ENCODE results near the gene TIMM13. TPM values are rescaled to one million over a fixed set of nuclear protein-coding genes. Genes with fewer than 3 reads are reported as not detected.
"Not testable (repeated sequence)": the region's sequence is repeated elsewhere in the genome, so short reads cannot be mapped to it uniquely, and the experiment has no call there.

The TIMM13 gene
- polyA plus RNA-seq = 69.1 TPM

DNA sequence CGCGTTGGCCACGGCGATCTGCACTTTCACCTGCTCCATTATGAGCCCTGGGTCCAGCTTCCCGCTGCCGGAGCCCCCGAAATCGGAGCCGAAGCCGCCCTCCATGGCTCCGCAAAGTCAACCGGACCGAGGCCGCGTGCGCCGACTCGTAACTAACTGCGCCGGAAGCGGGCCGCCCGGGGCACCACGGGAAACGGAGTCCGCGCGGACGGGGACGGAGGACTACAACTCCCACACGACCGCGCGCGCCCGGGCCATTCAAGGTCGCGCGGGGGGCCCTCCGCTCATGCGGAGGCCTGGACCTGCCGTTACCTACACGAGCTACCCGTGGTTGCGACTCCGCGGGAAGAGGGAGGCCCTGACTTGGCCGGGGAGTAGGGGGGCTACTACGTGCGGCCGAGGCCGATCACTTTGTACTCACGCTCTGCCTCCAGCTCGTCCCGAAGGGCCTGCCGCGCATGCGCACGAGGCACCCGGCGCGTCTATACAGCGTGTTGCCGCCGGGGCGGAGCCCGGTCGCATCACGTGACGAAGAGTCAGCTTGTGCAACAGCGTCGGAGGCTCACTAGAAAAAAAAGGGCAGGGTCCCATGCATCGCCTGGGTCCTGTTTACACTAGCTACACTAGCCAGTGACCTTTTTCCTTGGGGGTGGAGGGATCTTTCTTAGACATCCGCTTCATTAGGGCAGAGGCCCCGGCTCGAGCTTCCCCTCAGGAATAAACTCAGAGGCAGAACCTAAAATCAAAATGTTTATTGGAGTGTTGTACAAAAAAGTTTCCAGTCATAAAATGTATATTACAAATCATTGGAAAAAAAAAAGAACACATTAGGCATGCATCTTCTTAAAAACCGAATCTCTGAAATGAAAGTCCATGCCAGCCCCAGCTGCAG lies at the start of gene TIMM13:
Gene TIMM13, minus strand, starts transcription at position 158 of the 892 bp plus-strand sequence. Its CDS starts 53 bp downstream, at position 105.
- H3K36me3 Mint-ChIP-seq = no peaks in the 10 kb centered on the region
- H3K27me3 Mint-ChIP-seq = no peaks in the 10 kb centered on the region
- H3K27ac Mint-ChIP-seq = peak within 1 kb of the TSS; percentile 96 to 98 (median 98)
- H3K4me3 Mint-ChIP-seq = peak within 1 kb of the TSS; percentile 92 to 99 (median 94)
- peaks cover 6 to 9% (median 7%) of the 10 kb centered on the region in 3 donors for H3K4me1 Mint-ChIP-seq
- no peaks in the 10 kb centered on the region for H3K9me3 Mint-ChIP-seq

DNA sequence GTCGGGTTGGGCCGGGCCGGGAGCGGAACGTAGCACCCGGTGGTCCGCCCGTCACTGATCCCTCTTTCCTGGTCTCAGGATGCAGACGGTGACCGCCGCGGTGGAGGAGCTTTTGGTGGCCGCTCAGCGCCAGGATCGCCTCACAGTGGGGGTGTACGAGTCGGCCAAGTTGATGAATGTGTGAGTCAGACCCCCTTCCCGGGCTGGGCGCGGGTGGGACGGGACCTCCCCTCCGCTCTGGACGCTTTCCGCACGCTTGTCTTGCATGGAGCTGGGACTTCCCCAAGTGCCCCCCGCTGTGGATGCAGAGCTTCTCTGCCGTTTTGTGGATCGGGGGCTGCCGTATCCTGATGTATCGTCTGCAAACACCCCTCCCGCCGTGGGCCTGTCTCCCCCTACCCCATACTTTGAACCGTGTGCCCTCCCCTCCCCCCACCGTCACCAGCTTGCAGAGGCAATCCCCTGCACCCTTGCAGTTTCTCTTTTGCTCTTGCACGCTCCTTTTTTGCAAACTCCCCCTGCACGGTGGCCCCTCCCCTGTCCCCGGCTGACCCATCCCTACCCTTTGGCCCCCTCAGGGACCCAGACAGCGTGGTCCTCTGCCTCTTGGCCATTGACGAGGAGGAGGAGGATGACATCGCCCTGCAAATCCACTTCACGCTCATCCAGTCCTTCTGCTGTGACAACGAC lies 49.2 kb upstream of the TIMM13 start:
- Mint-ChIP-seq H3K36me3 (peaks cover 2% of the 10 kb centered on the region), H3K27ac (peak overlapping the region; percentile 91 to 98 (median 97)), H3K4me1 (peaks cover 11 to 21% (median 14%) of the 10 kb centered on the region in 3 donors), H3K4me3 (peak overlapping the region; percentile 92 to 98 (median 96)), H3K9me3 (no peaks in the 10 kb centered on the region), H3K27me3 (no peaks in the 10 kb centered on the region)

DNA sequence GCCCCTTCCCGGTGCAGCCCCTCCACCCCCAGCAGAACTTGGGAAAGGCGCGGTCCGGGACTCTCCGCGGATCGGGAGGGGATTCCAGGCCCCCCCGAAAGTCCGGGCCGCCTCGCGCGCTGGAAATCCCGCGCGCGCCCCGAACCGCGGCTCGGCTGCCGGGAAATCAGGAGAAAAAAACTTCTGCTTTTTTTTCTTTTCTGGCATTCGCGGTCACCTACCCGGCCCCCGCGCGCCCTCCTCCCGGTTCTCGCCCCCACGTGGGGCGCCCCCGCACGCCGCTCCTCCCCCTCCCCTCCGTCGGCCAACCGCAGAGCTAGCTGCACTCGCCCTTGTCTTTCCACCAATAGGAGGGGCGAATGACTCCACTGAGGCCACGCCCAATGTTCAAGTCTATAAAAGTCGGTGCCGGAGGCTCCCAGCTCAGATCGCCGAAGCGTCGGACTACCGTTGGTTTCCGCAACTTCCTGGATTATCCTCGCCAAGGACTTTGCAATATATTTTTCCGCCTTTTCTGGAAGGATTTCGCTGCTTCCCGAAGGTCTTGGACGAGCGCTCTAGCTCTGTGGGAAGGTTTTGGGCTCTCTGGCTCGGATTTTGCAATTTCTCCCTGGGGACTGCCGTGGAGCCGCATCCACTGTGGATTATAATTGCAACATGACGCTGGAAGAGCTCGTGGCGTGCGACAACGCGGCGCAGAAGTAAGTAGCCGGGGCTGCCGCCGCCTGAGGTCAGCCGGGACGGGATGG lies 48.5 kb upstream of the TIMM13 start, which contains the start of gene GADD45B:
Gene GADD45B, plus strand, starts transcription at position 426 of the 749 bp plus-strand sequence. Its CDS starts 232 bp downstream, at position 658.
- no peaks in the 10 kb centered on the region for H3K9me3 Mint-ChIP-seq
- H3K4me1 Mint-ChIP-seq = peaks cover 10 to 20% (median 14%) of the 10 kb centered on the region in 3 donors
- H3K4me3 Mint-ChIP-seq = peak within 1 kb of the TSS; percentile 92 to 98 (median 96)
- peak within 1 kb of the TSS; percentile 91 to 98 (median 97) for H3K27ac Mint-ChIP-seq
- no peaks in the 10 kb centered on the region for H3K27me3 Mint-ChIP-seq
- no peaks in the 10 kb centered on the region for H3K36me3 Mint-ChIP-seq

DNA sequence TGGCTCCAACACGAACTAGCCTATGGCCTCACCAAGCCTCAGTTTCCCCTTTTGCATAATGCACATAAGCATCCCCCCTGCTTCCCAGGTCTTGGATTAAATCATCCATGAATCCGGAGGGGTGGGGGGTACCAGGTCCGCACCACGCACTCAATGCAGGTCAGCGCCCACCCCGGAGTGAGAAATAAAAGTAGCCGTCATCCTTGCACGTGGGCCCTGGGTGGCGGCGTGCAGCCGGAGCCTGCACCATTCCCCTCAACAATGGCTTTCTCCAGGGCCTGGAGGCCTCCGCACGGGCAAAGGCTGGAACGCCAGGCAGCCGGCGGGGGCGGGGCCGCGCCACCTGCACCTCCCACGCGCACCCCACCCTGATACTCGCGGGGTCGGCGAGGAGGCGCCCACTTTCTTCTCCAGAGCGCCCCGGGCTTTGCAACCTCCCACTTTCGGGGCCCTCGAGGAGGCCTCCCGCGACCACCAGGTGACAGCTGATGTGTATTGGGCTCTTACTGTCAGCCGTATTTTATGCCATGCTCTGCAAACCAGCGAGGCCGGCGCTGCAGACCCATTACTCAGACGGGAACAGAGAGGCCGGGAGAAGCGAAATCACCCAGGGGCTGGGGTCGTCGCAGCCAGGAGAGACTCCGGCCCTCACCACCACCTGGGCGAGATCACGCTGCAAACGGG lies 47.8 kb upstream of the TIMM13 start:
- Mint-ChIP-seq H3K4me1 (peaks cover 10 to 16% (median 14%) of the 10 kb centered on the region in 3 donors), H3K27me3 (no peaks in the 10 kb centered on the region), H3K36me3 (no peaks in the 10 kb centered on the region), H3K27ac (peak overlapping the region; percentile 88 to 97 (median 91)), H3K9me3 (no peaks in the 10 kb centered on the region), H3K4me3 (peak overlapping the region; percentile 90 to 95 (median 92))

DNA sequence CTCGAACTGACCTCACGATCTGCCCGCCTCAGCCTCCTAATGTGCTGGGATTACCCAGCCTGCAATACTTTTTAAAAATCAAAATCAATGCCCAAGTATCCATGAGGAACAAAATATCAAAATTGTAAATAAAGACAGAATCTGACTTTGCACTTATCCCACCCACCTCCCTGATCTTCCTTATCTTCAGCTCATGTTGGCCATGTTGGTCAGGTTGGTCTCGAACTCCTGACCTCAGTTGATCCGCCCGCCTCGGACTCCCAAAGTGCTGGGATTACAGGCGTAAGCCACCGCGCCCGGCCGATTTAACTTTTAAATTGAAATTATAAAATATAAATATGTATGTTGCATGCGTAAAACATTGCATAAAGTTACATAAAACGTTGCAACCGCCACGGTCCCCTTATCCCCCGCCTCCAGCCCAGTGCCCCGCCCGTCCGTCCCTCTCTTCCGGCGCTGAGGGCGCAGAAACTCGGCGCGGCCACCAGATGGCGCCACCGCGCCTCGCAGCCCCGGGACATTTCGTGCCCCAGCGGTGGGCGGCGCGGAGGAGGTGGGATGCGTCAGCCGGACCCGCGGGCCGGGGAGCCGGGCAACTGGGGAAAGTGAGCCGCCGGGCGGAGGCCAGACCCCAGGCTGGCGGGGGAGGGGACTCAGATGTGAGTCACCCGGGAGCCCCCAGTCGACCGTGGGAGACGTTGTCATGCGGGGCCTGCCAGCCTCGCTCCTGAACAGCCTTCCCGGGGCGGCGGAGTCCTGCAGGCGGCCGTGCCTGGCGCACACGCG lies 47.0 kb upstream of the TIMM13 start:
- peak overlapping the region; percentile 90 to 95 (median 92) for H3K4me3 Mint-ChIP-seq
- H3K27ac Mint-ChIP-seq = peak overlapping the region; percentile 39 to 91 (median 88)
- H3K27me3 Mint-ChIP-seq = no peaks in the 10 kb centered on the region
- H3K4me1 Mint-ChIP-seq = peaks cover 12 to 17% (median 14%) of the 10 kb centered on the region in 3 donors
- no peaks in the 10 kb centered on the region for H3K9me3 Mint-ChIP-seq
- H3K36me3 Mint-ChIP-seq = no peaks in the 10 kb centered on the region

DNA sequence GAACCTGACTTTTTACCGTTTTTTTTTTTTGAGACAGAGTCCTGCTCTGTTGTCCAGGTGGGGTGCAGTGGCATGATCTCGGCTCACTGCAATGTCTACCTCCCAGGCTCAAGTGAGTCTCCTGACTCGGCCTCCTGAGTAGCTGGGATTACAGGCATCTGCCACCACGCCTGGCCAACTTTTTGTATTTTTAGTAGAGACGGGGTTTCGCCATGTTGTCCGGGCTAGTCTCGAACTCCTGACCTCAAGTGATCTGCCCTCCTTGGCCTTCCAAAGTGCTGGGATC lies 42.5 kb upstream of the TIMM13 start:
- H3K9me3 Mint-ChIP-seq, H3K27me3 Mint-ChIP-seq, H3K4me3 Mint-ChIP-seq, H3K36me3 Mint-ChIP-seq, H3K4me1 Mint-ChIP-seq: not testable (repeated sequence)
- peak overlapping the region in 1 of 3 donors; percentile 43 for H3K27ac Mint-ChIP-seq

DNA sequence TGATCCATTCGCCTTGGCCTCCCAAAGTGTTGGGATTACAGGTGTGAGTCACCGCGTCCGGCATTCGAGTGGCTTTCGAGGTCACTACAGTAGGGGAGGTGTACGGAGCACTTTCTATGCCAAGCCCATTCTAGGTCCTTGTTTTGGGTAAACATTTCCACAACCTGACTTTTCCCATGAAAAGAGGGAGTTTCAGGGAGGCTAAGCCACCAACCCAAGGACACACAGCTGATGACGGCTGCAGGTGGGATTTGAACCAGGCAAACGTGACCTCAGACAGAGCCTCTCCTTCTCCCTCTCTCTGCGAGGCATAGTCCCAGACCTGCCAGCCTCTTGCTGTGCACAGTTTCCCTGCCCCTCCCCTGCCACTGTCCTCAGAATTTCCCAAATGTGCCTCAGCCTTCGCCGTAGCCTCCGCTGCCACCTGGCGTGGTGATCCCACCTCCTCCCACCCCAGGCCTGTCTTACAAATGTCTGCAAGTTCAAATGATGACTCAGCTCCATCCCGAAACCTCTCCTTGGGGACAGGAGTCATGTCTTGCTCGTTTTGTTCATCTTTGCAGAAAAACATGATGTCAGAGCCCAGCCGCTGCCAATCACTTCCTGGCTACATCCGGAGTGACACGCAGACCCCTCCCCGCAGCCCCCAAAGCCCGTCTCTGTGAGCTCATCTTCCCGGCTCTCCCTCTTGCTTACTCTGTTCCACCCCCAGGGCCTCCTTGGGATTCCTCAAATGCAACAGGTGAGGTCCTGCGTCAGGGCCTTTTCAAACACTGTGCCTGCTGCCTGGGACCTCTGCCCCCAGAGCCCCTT lies 41.9 kb upstream of the TIMM13 start:
- H3K9me3 Mint-ChIP-seq = no peaks in the 10 kb centered on the region
- H3K4me1 Mint-ChIP-seq = peaks cover 0 to 6% (median 4%) of the 10 kb centered on the region in 3 donors
- H3K4me3 Mint-ChIP-seq = no peak overlapping the region
- H3K27me3 Mint-ChIP-seq = no peaks in the 10 kb centered on the region
- no peaks in the 10 kb centered on the region for H3K36me3 Mint-ChIP-seq
- peak overlapping the region in 2 of 3 donors; percentile 31 to 43 for H3K27ac Mint-ChIP-seq

DNA sequence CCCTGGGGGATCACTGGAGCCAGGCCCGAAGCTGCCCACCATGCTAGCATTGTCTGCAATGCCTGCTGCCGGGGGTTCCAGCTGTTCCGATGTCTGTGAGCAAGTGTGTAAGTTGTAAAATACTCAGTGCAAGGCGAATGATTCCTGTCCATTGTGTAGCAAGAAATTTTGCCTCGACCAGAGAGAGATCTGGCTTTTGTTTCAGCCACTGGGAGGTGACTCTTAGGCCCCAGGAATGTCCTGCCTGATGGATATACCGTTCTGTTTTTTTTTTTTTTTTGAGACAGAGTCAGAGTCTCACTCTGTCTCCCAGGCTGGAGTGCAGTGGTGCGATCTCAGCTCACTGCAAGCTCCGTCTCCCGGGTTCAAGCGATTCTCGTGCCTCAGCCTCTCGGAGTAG lies 41.2 kb upstream of the TIMM13 start:
- Mint-ChIP-seq H3K27me3 (no peaks in the 10 kb centered on the region), H3K4me1 (peaks cover 0 to 6% (median 4%) of the 10 kb centered on the region in 3 donors), H3K36me3 (no peaks in the 10 kb centered on the region), H3K9me3 (no peaks in the 10 kb centered on the region), H3K27ac (no peak overlapping the region), H3K4me3 (no peak overlapping the region)

DNA sequence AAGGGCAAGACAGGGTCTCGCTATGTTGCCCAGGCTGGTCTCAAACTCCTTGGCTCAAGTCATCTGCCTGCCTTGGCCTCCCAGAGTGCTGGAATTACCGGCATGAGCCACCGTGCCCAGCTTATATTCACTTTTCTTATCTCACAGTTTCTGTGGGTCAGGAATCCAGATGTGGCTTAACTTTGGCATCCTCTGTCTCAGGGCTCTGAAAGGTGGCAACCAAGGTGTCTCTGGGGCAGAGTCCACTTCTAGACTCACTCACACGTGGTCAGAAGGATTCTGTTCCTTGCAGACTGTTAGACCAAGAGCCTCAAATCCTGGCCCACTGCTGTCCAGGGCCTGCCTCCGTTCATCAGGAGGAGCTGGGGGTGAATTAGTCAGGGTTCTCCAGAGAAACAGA lies 37.0 kb upstream of the TIMM13 start:
- Mint-ChIP-seq H3K4me1 (peaks cover 0 to 4% (median 1%) of the 10 kb centered on the region in 3 donors), H3K27me3 (no peaks in the 10 kb centered on the region), H3K4me3 (peak overlapping the region in 2 of 4 donors; percentile 31 to 33), H3K9me3 (no peaks in the 10 kb centered on the region), H3K27ac (no peak overlapping the region), H3K36me3 (no peaks in the 10 kb centered on the region)

DNA sequence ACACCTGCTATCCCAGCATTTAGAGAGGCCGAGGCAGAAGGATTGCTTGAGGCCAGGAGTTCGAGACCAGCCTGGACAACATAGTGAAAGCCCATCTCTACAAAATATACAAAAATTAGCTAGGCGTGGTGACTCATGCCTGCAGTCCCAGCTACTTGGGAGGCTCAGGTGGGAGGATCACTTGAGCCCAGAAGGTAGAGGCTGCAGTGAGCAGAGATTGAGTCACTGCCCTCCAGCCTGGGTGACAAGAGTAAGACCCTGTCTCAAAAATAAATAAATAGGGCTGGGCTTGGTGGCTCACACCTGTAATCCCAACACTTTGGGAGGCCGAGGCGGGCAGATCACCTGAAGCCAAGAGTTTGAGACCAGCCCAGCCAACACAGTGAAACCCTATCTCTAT lies 36.3 kb upstream of the TIMM13 start:
- H3K9me3 Mint-ChIP-seq, H3K27me3 Mint-ChIP-seq, H3K36me3 Mint-ChIP-seq, H3K4me1 Mint-ChIP-seq, H3K27ac Mint-ChIP-seq: not testable (repeated sequence)
- peak overlapping the region in 3 of 4 donors; percentile 31 to 81 (median 41) for H3K4me3 Mint-ChIP-seq

DNA sequence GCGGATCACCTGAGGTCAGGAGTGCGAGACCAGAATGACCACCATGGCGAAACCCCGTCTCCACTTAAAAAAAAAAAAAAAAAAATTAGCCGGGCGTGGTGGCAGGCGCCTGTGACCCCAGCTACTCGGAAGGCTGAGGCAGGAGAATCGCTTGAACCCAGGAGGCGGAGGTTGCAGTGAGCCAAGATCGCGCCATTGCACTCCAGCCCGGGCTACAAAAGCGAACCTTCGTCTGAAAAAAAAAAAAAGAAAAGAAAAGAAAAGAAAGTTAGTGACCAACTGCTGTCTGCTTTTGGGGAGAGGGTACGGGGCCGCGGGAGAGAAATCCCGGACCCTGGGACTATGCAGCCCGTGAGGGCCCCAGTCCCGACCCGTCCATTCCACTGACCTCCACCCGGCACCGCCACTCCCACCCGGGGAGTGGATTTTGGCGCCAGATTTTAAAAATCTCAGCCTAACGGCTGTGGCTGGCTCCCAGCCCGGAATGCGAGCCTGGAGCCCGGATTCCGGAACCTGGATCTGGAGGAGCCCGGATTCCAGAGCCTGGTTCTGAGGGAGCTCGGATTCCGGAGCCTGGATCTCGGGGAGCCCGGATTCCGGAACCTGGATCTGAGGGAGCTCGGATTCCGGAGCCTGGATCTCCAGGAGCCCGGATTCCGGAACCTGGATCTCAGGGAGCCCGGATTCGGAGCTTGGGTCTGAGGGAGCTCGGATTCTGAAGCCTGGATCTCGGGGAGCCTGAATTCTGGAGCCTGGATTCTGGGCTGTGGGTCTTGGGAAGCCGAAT lies 35.4 kb upstream of the TIMM13 start:
- Mint-ChIP-seq H3K9me3 (no peaks in the 10 kb centered on the region), H3K4me1 (peaks cover 0 to 3% (median 0%) of the 10 kb centered on the region in 3 donors), H3K27me3 (no peaks in the 10 kb centered on the region), H3K4me3 (peak overlapping the region in 2 of 4 donors; percentile 31 to 41), H3K27ac (peak overlapping the region in 1 of 3 donors; percentile 31), H3K36me3 (no peaks in the 10 kb centered on the region)

DNA sequence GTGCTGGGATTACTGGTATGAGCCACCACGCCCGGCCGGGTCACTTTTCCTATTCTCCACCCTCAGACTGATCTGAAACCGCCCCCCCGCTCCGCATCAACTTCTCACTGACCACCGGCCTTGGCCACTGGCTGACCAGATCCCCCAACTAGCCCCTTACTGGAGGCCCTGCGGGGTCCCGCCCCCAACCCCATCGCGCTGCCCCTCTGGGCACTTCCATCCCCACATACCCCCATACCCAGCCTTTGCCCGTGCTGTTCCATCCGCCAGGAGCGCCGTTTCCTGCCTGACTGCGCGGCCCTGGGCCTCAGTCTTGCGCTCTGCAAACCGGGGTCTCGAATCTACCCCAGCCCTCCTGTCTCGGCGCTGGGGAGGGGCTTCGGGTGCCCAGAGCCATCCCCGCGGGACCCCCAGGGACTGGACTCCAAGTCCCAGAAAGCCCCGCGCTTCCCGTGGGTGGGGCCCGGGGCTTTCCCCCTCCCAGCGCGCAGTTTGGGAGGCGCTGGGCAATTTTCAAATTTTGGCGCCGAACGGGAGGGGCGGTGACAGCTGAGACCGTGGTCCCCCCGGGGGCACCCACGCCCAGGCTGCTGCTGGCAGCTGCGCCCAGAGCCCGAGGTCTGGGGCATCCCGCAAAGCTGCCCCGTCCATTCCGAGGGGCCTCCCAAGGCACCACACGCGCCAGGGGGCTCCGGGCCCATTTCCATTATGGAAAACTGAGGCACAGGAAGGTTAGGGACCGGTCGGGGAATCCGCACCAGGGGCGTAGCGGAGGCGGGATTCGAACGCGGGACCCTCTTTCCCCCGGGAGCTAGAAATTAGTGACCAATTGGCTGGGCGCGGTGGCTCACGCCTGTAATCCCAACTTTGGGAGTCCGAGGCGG lies 34.6 kb upstream of the TIMM13 start:
- H3K4me1 Mint-ChIP-seq = peaks cover 3 to 6% (median 6%) of the 10 kb centered on the region in 3 donors
- H3K4me3 Mint-ChIP-seq = peak overlapping the region; percentile 60 to 88 (median 77)
- no peak overlapping the region for H3K27ac Mint-ChIP-seq
- no peaks in the 10 kb centered on the region for H3K9me3 Mint-ChIP-seq
- H3K27me3 Mint-ChIP-seq = no peaks in the 10 kb centered on the region
- peaks cover 2% of the 10 kb centered on the region for H3K36me3 Mint-ChIP-seq

All from IgD-negative memory B cell (primary cell).